Embryonic facial prominence (tissue), 1 donor: ENCODE data around the gene ADAT2.

Experiments
- DNase-seq: peaks from one replicate; pipeline ENCODE4 v3.0.0-alpha.2; 2016; ENCODE audit errors: extremely low spot score

The ADAT2 gene

GRCh38 chr6:143397227-143398222 lies 53.0 kb downstream of the ADAT2 start:
- no peak for DNase-seq

GRCh38 chr6:143396497-143397226 lies 53.8 kb downstream of the ADAT2 start:
- no peak for DNase-seq

- no peak for DNase-seq
These were observed 54.8 kb downstream of the ADAT2 start for GRCh38 chr6:143395699-143396098.

- DNase-seq: no peak
These were observed 56.1 kb downstream of the ADAT2 start for GRCh38 chr6:143394389-143394788.

- no peak for DNase-seq
These were observed 60.2 kb downstream of the ADAT2 start for GRCh38 chr6:143390278-143390677.

GRCh38 chr6:143385636-143386035 lies 64.9 kb downstream of the ADAT2 start:
- DNase-seq: no peak

- no peak for DNase-seq
These were observed 73.6 kb downstream of the ADAT2 start for GRCh38 chr6:143376861-143377260.

GRCh38 chr6:143376375-143376774 lies 74.1 kb downstream of the ADAT2 start:
- DNase-seq: no peak

GRCh38 chr6:143375022-143375585 lies 75.4 kb downstream of the ADAT2 start:
- no peak for DNase-seq

- no peak for DNase-seq
These were observed 76.5 kb downstream of the ADAT2 start for GRCh38 chr6:143374014-143374413.
